ENCODE data around the gene PMEL.
A peak's percentile ranks its signal among the peaks of the same experiment; 100 is the strongest.

Gene PMEL

DNA sequence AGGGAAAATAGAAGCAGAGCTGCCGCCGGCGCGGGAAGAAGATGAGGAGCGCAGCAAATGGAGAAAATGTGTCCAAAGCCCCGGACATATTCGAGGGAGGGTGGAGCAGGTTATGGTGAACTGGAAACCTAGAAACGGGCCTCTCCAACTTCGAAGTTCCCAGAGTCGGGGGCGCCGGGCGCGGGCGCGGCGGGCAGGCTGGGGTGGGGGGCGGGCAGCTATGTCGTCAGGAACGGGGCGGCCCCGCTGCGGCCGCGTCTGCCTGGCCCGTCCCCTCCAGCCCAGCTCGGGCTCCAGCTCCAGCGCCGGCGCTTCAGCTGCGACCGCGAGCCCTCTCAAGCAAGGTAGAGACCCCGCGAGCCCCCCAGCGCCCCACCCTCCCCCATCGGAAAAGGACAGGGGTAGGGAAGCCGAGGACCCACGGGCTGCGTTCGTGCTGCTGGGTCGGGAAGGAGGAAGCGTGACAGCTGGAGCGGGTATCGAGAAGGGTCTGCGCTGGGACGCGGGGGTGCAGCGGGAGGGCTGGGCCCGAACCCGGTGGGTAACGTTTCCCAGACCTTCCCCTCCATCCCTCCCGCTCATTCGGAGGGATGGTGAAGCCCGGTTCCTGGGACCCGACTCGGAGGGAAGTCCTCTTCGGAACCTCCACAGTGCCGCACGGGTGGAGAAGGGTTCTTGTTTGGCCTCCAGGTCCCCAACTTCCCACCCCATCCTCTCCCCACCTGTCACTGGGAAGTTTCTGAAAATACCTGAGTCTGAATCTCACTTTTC, 33.9 kb downstream of the PMEL start:
- peaks cover 30% of the 10 kb centered on the region for H3F3A ChIP-seq (ENCODE audit: insufficient read depth, low read length)
- H3K4me1 ChIP-seq (ENCODE audit: low read length), result peaks cover 25% of the 10 kb centered on the region
- peaks cover 6% of the 10 kb centered on the region for H3K79me2 ChIP-seq (ENCODE audit: low read length)
- H3K4me3 ChIP-seq (ENCODE audit: low read length), result peak overlapping the region; percentile 55
- H4K20me1 ChIP-seq (ENCODE audit: insufficient read depth, low read length), result no peaks in the 10 kb centered on the region
- peak overlapping the region; percentile 33; the same call in 1 of the 2 replicates for H3K9ac ChIP-seq (ENCODE audit: low read length)
- no peaks in the 10 kb centered on the region for H3K36me3 ChIP-seq (replicated peaks; ENCODE audit: insufficient read depth, low read length)
- TF ChIP-seq, protein P1, sequence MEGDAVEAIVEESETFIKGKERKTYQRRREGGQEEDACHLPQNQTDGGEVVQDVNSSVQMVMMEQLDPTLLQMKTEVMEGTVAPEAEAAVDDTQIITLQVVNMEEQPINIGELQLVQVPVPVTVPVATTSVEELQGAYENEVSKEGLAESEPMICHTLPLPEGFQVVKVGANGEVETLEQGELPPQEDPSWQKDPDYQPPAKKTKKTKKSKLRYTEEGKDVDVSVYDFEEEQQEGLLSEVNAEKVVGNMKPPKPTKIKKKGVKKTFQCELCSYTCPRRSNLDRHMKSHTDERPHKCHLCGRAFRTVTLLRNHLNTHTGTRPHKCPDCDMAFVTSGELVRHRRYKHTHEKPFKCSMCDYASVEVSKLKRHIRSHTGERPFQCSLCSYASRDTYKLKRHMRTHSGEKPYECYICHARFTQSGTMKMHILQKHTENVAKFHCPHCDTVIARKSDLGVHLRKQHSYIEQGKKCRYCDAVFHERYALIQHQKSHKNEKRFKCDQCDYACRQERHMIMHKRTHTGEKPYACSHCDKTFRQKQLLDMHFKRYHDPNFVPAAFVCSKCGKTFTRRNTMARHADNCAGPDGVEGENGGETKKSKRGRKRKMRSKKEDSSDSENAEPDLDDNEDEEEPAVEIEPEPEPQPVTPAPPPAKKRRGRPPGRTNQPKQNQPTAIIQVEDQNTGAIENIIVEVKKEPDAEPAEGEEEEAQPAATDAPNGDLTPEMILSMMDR (IDR thresholded peaks at IDR 0.05; ENCODE audit: low read length), result no peak
- TF ChIP-seq EZH2 (optimal IDR thresholded peaks at IDR 0.05; ENCODE audit: low read depth, low read length) (no peak), EZH2phosphoT487 (IDR thresholded peaks at IDR 0.05; ENCODE audit: low read length) (no peak)
- H3K9me3 ChIP-seq (replicated peaks; ENCODE audit: insufficient read depth, low read length), result no peaks in the 10 kb centered on the region
- H2AFZ ChIP-seq (ENCODE audit: low read length), result peak overlapping the region; percentile 93
- 0 out of 2 replicates have a peak, but pooled peaks cover 10% of the 10 kb centered on the region for H3K27me3 ChIP-seq (replicated peaks; ENCODE audit: insufficient read depth, low read length)
- no peak overlapping the region for H3K27ac ChIP-seq (ENCODE audit: low read length)
- H3K4me2 ChIP-seq (ENCODE audit: low read depth, low read length), result peak overlapping the region; percentile 79
- DNase-seq, result no peak
- no peaks in the 10 kb centered on the region for H3K9me2 ChIP-seq (replicated peaks; ENCODE audit: insufficient read depth, low read length)

DNA sequence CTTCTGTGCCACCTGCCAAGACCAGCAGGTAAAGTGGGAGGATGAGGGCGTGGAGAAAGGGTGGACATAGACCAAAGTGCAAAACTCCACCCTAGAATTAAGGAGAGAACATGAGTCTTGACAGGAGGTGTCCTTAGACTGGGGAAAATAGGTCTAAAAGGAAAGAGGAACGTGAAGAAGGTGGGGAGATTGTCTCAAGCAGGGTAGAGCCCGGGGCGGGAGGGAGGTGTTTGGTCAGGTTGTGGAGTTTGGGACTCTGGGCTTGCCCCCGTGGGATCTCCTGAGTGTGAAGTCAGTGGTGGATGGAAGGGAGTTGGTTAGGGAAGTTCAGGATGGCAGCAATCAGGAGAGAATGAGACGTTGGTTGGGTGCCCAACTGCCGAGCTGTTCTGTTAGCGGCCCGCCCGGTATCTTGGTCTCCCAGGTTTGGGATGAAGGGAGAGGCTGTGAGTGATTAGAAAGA, 34.5 kb downstream of the PMEL start:
- peak overlapping the region; percentile 79 for H3K4me2 ChIP-seq (ENCODE audit: low read depth, low read length)
- no peaks in the 10 kb centered on the region for H3K9me2 ChIP-seq (replicated peaks; ENCODE audit: insufficient read depth, low read length)
- no peaks in the 10 kb centered on the region for H4K20me1 ChIP-seq (ENCODE audit: insufficient read depth, low read length)
- no peak overlapping the region for H3K27ac ChIP-seq (ENCODE audit: low read length)
- 0 out of 2 replicates have a peak, but pooled peaks cover 10% of the 10 kb centered on the region for H3K27me3 ChIP-seq (replicated peaks; ENCODE audit: insufficient read depth, low read length)
- H3K79me2 ChIP-seq (ENCODE audit: low read length), result peaks cover 12% of the 10 kb centered on the region
- H3K4me3 ChIP-seq (ENCODE audit: low read length), result peak overlapping the region; percentile 55
- peaks cover 36% of the 10 kb centered on the region for H3F3A ChIP-seq (ENCODE audit: insufficient read depth, low read length)
- TF ChIP-seq EZH2 (optimal IDR thresholded peaks at IDR 0.05; ENCODE audit: low read depth, low read length), result no peak
- TF ChIP-seq, protein P1 (IDR thresholded peaks at IDR 0.05; ENCODE audit: low read length), result no peak
- no peak for TF ChIP-seq EZH2phosphoT487 (IDR thresholded peaks at IDR 0.05; ENCODE audit: low read length)
- DNase-seq, result no peak
- H3K9me3 ChIP-seq (replicated peaks; ENCODE audit: insufficient read depth, low read length), result no peaks in the 10 kb centered on the region
- H2AFZ ChIP-seq (ENCODE audit: low read length), result peak overlapping the region; percentile 93
- H3K9ac ChIP-seq (ENCODE audit: low read length), result peak overlapping the region; percentile 33; the same call in 1 of the 2 replicates
- peaks cover 25% of the 10 kb centered on the region for H3K4me1 ChIP-seq (ENCODE audit: low read length)
- H3K36me3 ChIP-seq (replicated peaks; ENCODE audit: insufficient read depth, low read length), result no peaks in the 10 kb centered on the region

DNA sequence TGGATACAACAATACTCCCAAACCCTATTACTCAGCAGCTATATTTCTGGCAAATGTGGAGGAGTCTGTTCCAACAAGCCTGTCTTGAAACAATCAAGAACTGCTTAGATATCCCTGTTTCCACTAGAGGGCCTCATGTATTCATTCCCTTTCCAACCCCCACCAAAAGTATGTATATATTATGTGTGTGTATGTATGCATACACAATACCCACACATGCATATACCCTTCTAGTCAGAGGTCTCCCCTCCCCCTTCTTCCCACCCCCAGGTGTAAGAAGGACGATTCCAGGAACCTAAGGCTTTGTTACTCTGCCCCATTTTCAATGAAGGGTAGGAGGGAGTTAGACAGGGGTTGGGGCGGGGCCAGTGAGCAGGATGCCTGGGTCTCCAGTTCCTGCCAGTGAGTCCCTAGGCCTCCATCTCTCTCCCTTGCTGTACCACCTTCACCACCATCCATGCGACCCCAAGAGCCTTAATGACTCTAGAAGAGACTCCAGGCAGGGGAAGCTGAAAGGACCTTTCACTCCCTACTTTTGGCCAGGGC, 35.0 kb downstream of the PMEL start, which contains the start of gene DGKA:
Gene DGKA, plus strand, starts transcription at position 392 of the 546 bp plus-strand sequence. CDS start 5,342 bp downstream, outside the sequence.
- H3K9ac ChIP-seq (ENCODE audit: low read length), result peak within 1 kb of the TSS; percentile 33; the same call in 1 of the 2 replicates
- peaks cover 18% of the 10 kb centered on the region for H3K79me2 ChIP-seq (ENCODE audit: low read length)
- peak within 1 kb of the TSS; percentile 94 for H3K4me2 ChIP-seq (ENCODE audit: low read depth, low read length)
- peak; percentile 58 for DNase-seq
- TF ChIP-seq EZH2 (optimal IDR thresholded peaks at IDR 0.05; ENCODE audit: low read depth, low read length) (no peak), EZH2phosphoT487 (IDR thresholded peaks at IDR 0.05; ENCODE audit: low read length) (no peak)
- TF ChIP-seq, protein P1 (IDR thresholded peaks at IDR 0.05; ENCODE audit: low read length), result peak; percentile 67
- H3K9me3 ChIP-seq (replicated peaks; ENCODE audit: insufficient read depth, low read length), result no peaks in the 10 kb centered on the region
- H3K4me1 ChIP-seq (ENCODE audit: low read length), result peaks cover 26% of the 10 kb centered on the region
- H4K20me1 ChIP-seq (ENCODE audit: insufficient read depth, low read length), result no peaks in the 10 kb centered on the region
- H3K27me3 ChIP-seq (replicated peaks; ENCODE audit: insufficient read depth, low read length), result 0 out of 2 replicates have a peak, but pooled peaks cover 10% of the 10 kb centered on the region
- peak within 1 kb of the TSS; percentile 86 for H3K27ac ChIP-seq (ENCODE audit: low read length)
- H3K36me3 ChIP-seq (replicated peaks; ENCODE audit: insufficient read depth, low read length), result no peaks in the 10 kb centered on the region
- H3F3A ChIP-seq (ENCODE audit: insufficient read depth, low read length), result peaks cover 39% of the 10 kb centered on the region
- H2AFZ ChIP-seq (ENCODE audit: low read length), result peak within 1 kb of the TSS; percentile 93
- peak within 1 kb of the TSS; percentile 55 for H3K4me3 ChIP-seq (ENCODE audit: low read length)
- no peaks in the 10 kb centered on the region for H3K9me2 ChIP-seq (replicated peaks; ENCODE audit: insufficient read depth, low read length)
